Fibroblast of lung (primary cell): ENCODE measurements around the gene TAS1R1. TPM values are rescaled to one million over a fixed set of nuclear protein-coding genes. Genes with fewer than 3 reads are reported as not detected.

Experiments used
- DNase-seq, 2 donors: peaks; one replicate each; pipeline versions ENCODE4 v3.0.0 to v3.0.0-alpha.2; 2010; ENCODE audit warnings: low read depth in 2 of 2
- H2AFZ ChIP-seq: 2 replicates; pipeline ENCODE4 v1.5.1; 2012; ENCODE audit warnings: low read length, control low read depth, inconsistent platforms
- H3K27ac ChIP-seq: 2 replicates; pipeline ENCODE4 v1.5.1; 2011; ENCODE audit warnings: low read length, control low read depth; ENCODE audit not compliant: insufficient read depth
- H3K27me3 ChIP-seq: 2 replicates; pipeline ENCODE4 v1.5.1; 2011; ENCODE audit warnings: mild to moderate bottlenecking, low read length; ENCODE audit not compliant: control insufficient read depth, insufficient read depth
- H3K36me3 ChIP-seq: 2 replicates; pipeline ENCODE4 v1.5.1; 2011; ENCODE audit warnings: low read length; ENCODE audit not compliant: control insufficient read depth, insufficient read depth
- H3K4me1 ChIP-seq: 2 replicates; pipeline ENCODE4 v1.5.1; 2011; ENCODE audit warnings: low read length; ENCODE audit not compliant: control insufficient read depth, insufficient read depth; ENCODE audit errors: extremely low read depth
- H3K4me2 ChIP-seq: 2 replicates; pipeline ENCODE4 v1.5.1; 2011; ENCODE audit warnings: low read length, control low read depth; ENCODE audit not compliant: insufficient read depth; ENCODE audit errors: extremely low read depth
- H3K4me3 ChIP-seq, 4 experiments: fragments of 200-600 bp in 1 of 4; sonication (generic) in 1 of 4; replicated peaks in 1 of 4; 2 replicates each; pipeline ENCODE4 v1.5.1; 2011 to 2016; ENCODE audit warnings: low read length in 4 of 4, low read depth in 3 of 4, mild to moderate bottlenecking in 3 of 4, control low read depth in 2 of 4, inconsistent platforms in 1 of 4, mixed read lengths in 1 of 4; ENCODE audit not compliant: insufficient read depth in 1 of 4; ENCODE audit errors: control extremely low read depth in 1 of 4
- H3K79me2 ChIP-seq: 2 replicates; pipeline ENCODE4 v1.5.1; 2012; ENCODE audit warnings: mild to moderate bottlenecking, low read length, inconsistent platforms; ENCODE audit not compliant: control insufficient read depth, insufficient read depth
- H3K9ac ChIP-seq: 2 replicates; pipeline ENCODE4 v1.5.1; 2011; ENCODE audit warnings: mild to moderate bottlenecking, low read length, control low read depth; ENCODE audit not compliant: insufficient read depth
- H3K9me3 ChIP-seq: 2 replicates; pipeline ENCODE4 v1.5.1; 2012; ENCODE audit warnings: low read depth, low read length; ENCODE audit not compliant: control insufficient read depth, insufficient read depth
- H4K20me1 ChIP-seq: 2 replicates; pipeline ENCODE4 v1.5.1; 2011; ENCODE audit warnings: low read length; ENCODE audit not compliant: control insufficient read depth, insufficient read depth; ENCODE audit errors: extremely low read depth
- CTCF ChIP-seq, 2 donors: IDR thresholded peaks in 1 of 2; conservative IDR thresholded peaks in 1 of 2; 1 replicate in 1 of 2; 2 replicates in 1 of 2; pipeline ENCODE4 v1.5.1; 2011 to 2012; ENCODE audit warnings: low read length in 2 of 2, control low read depth in 1 of 2, inconsistent platforms in 1 of 2, low read depth in 1 of 2, mild to moderate bottlenecking in 1 of 2
- EZH2 ChIP-seq: IDR thresholded peaks from 2 replicates; pipeline ENCODE4 v1.5.1; 2012; ENCODE audit warnings: low read length, control low read depth, mild to moderate bottlenecking; ENCODE audit errors: missing control alignments
- polyA plus RNA-seq, 2 donors: library from polyadenylated mRNA; depleted of rRNA in 1 of 2; stranded (reverse) in 1 of 2; unstranded in 1 of 2; fragments of >200 nt; gene quantifications; 2 replicates each; pipeline ENCODE4 v1.2.1, GENCODE V29; 2011 to 2012; ENCODE audit warnings: missing spikeins in 1 of 2
- total RNA-seq: library from RNA; depleted of rRNA; stranded (reverse); fragments of >200 nt; gene quantifications from 2 replicates; pipeline ENCODE4 v1.2.1, GENCODE V29; 2014

The TAS1R1 gene
- total and polyA plus RNA-seq, 2 donors (not counting 1 experiment from before 2014, with no cell fraction given): 0.10 to 0.17 TPM

DNA sequence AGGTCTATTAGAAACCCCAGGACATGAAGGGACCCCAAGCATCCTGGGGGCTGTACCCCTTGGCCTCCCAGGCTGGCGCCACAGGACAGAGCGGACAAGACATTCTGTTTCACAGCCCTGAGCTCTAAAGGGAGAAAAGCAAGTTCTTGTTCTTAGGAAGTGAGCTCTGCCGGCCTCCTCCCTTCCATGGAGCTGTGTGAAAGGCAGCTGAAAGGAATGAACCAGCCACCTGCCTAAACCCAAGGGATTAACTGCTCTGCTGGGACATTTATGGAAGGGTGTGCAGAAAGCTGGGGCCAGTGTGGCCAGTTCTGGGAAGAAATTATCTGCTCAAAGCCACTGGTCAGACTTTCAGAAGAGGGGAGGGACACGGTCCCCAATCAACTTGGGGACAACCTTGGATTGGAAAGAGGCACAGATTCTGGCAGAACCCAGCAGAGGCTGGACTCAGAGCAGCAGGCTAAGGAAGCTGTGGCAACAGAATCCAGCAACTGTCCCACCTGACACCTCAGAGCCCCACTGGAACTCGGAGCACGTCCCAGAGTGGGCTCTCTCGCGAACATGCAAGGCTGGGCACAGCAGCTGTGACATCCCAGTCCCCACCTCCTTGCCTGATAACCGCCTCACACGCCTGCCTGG is 45.4 kb downstream of the TAS1R1 start:
- no peak overlapping the region for H2AFZ ChIP-seq

GRCh38 chr1:6601049-6601922 is 46.2 kb downstream of the TAS1R1 start:
- H3K9ac ChIP-seq: peak overlapping the region; percentile 88
- TF ChIP-seq EZH2 (no peak), CTCF (conservative IDR thresholded peaks at IDR 0.05 in 1 of 2, IDR thresholded peaks at IDR 0.05 in 1 of 2; ENCODE audit: low read depth in 1 of 2, low read length in 2 of 2) (peak in 1 of 2 donors; percentile 6)
- H3K36me3 ChIP-seq: peaks cover 17% of the 10 kb centered on the region
- no peaks in the 10 kb centered on the region for H4K20me1 ChIP-seq
- no peaks in the 10 kb centered on the region for H3K9me3 ChIP-seq
- H3K27ac ChIP-seq: peak overlapping the region; percentile 92
- H3K27me3 ChIP-seq: no peaks in the 10 kb centered on the region
- H3K4me2 ChIP-seq: peak overlapping the region; percentile 95
- H3K79me2 ChIP-seq: peaks cover 55% of the 10 kb centered on the region
- H3K4me3 ChIP-seq: peak overlapping the region; percentile 71 to 99 (median 94)
- H3K4me1 ChIP-seq: peaks cover 11% of the 10 kb centered on the region
- peak; percentile 92 to 96 for DNase-seq
- no peak overlapping the region for H2AFZ ChIP-seq

More for the DNA sequence above, 45.4 kb downstream of the TAS1R1 start:
- H4K20me1 ChIP-seq: no peaks in the 10 kb centered on the region
- H3K9ac ChIP-seq: peak overlapping the region; percentile 88
- H3K27ac ChIP-seq: peak overlapping the region; percentile 92
- H3K4me1 ChIP-seq: peaks cover 11% of the 10 kb centered on the region
- DNase-seq: no peak
- H3K9me3 ChIP-seq: no peaks in the 10 kb centered on the region
- H3K27me3 ChIP-seq: no peaks in the 10 kb centered on the region
- H3K36me3 ChIP-seq: peaks cover 21% of the 10 kb centered on the region
- H3K4me2 ChIP-seq: peak overlapping the region; percentile 95
- H3K4me3 ChIP-seq: peak overlapping the region; percentile 71 to 99 (median 94)
- no peak for TF ChIP-seq CTCF (conservative IDR thresholded peaks at IDR 0.05 in 1 of 2, IDR thresholded peaks at IDR 0.05 in 1 of 2; ENCODE audit: low read depth in 1 of 2, low read length in 2 of 2)
- peaks cover 62% of the 10 kb centered on the region for H3K79me2 ChIP-seq

DNA sequence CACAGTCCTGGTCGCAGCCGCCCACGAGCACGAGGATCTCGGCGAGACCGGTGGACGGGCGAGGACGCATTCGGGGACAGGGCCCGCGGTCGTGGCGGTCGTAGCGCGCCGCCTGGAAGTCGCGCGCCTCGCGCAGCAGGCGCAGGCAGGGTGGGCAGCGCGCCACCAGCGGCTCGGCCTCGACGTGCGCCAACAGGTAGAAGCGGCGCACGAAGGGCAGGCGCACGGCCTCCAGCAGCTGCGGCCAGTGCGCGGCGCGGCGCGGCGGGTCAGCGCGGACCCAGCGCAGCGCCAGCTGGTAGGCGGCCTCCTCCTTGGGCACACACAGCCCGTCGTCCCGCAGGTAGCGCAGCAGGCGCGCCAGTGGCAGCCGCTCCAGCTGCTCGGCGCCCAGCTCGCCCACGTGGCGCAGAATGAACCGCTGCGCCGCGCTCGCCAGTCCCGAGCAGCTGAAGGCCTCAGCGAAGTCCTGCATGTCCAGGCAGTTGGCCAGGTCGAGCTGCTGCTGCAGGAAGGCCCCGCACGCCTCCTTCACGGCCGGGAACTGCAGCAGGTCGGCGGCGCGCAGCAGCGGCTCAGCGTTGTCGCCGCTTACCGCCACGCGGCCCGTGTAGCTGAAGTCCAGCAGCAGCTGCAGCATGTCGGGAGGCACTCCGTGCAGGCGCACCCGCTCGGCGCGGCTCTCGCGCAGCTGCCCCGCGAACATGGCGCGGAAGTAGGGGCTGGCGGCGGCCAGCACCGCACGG is 47.0 kb downstream of the TAS1R1 start:
- TF ChIP-seq CTCF (conservative IDR thresholded peaks at IDR 0.05 in 1 of 2, IDR thresholded peaks at IDR 0.05 in 1 of 2; ENCODE audit: low read depth in 1 of 2, low read length in 2 of 2) (no peak), EZH2 (no peak)
- no peaks in the 10 kb centered on the region for H3K27me3 ChIP-seq
- peak overlapping the region; percentile 88 for H3K9ac ChIP-seq
- peaks cover 11% of the 10 kb centered on the region for H3K4me1 ChIP-seq
- peaks cover 47% of the 10 kb centered on the region for H3K79me2 ChIP-seq
- H4K20me1 ChIP-seq: no peaks in the 10 kb centered on the region
- peak; percentile 70 to 71 for DNase-seq
- no peaks in the 10 kb centered on the region for H3K9me3 ChIP-seq
- peak overlapping the region; percentile 71 to 99 (median 94) for H3K4me3 ChIP-seq
- peak overlapping the region; percentile 90 for H3K4me2 ChIP-seq
- H3K36me3 ChIP-seq: peaks cover 17% of the 10 kb centered on the region
- peak overlapping the region; percentile 92 for H3K27ac ChIP-seq
- H2AFZ ChIP-seq: no peak overlapping the region
